NCI-H2196 treated with DMSO at 0.1 percent for 48 hours (cell line): ENCODE measurements around the gene GRIK2.

ENCODE experiments used
- DNase-seq: peaks from one replicate; lab custom pipeline; 2025; ENCODE audit not compliant: unreplicated experiment; lab: John Stamatoyannopoulos, UW

The GRIK2 gene

GRCh38 chr6:101537753-101538316 lies 144.3 kb downstream of the GRIK2 start:
- no peak for DNase-seq

DNA sequence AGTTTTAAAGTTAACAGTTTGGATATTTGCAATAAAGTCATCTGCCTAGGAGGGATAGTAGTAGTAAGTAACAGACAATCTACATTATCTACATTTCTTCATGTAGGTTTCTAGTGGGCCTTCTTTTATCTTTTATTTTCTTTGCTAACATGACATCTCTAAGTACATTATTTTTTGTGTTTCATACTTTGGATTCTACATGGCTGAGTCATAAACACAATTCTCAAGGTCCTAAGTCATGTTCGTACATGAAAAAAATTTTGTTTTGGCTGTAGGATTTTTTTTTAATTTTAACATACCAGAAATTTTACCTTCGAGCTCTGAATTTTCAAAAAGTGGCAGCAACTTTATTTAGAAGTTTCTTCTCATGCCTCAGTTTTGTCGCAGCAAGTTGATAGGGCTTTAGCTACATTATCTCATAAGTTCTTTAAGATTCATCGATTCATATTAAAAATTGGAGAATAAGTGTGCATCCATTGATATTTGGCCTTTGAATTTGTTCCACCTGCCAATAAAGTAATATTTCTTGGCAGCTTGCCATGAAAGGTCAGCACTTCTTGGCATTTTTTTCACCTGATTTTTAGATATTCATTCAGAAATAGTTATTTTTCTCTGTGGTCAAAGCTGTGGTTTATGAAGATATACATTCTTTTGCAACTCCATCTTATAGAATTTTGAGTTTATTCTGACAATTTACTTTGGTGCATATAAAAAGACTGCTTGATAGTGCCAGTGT lies 146.2 kb downstream of the GRIK2 start:
- no peak for DNase-seq

DNA sequence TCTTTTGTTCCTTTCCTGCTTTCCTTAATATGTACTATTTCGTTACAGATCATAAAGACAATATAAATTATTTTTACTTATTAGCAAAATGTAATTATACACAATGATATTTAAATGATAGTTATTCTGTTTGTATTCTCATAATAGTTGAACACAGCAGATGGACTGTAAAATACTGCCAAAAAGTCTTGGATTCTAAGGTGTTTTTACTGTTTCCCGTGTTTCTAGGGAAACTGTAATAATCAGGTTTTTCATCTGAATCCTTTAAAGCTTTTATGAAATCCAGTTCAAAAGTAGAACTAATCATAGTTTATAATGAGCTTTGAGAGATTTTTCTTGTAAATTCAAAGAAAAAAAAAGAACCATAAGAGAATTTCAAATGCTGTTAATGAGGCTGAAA lies 148.4 kb downstream of the GRIK2 start:
- DNase-seq = no peak

DNA sequence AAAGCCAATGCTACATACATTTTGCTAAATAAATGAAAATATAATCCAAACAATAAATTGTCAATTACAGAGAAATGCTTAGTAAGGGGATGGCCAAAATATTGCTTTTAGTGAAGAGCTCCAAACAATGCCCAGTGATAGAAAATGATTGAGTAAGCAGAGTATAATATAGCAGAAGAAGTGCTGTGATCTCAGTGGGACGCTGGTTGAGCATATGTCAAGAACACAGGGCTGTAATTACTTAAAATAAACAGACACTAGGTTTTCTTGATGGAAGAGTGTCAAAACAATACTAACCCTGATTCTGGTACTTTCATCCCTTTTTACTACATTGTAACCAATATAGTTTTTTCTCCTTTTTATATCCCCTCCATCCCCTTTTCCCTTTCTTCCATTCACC lies 150.3 kb downstream of the GRIK2 start:
- no peak for DNase-seq

GRCh38 chr6:101544286-101544685 lies 150.8 kb downstream of the GRIK2 start:
- DNase-seq = no peak

- DNase-seq = no peak
These were observed 151.7 kb downstream of the GRIK2 start for GRCh38 chr6:101545191-101545590.

DNA sequence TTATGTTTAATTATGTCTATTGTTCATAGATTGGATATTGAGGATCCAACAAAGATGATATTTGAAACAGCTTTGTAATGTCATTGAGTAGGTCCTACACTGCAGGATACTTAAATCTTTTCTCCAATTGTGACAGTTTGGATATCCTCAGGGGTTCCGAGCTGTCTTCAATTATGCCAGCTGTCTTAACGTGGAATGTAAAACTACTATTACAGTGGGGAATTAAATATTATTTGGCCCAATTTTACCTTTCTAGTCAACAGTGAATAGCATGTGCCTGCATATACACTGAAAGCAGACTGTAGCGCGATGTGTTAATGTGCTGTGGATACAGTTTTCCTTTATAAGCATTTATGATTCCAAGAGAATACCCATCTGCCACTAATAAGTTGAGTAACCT lies 156.9 kb downstream of the GRIK2 start:
- no peak for DNase-seq

- no peak for DNase-seq
These were observed 160.7 kb downstream of the GRIK2 start for GRCh38 chr6:101554231-101554630.

DNA sequence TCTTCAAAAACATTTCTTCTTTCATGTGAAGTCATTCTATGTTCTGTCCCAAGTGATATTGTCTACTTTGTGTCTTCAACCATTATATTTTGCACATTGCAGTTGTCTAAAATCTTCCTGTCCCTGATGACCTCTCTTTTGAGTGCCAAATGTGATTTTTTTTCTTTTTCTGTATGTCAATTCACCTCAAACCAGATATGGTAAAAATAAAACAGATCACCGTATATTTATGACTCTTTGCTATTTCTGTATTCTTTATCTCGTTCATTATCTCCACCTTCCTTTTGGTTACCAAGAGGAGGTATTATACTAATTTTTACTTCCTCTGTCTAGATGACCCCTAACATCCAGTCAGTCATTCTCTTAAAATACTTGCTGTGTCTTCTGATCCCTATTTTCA lies 165.2 kb downstream of the GRIK2 start:
- DNase-seq = no peak

DNA sequence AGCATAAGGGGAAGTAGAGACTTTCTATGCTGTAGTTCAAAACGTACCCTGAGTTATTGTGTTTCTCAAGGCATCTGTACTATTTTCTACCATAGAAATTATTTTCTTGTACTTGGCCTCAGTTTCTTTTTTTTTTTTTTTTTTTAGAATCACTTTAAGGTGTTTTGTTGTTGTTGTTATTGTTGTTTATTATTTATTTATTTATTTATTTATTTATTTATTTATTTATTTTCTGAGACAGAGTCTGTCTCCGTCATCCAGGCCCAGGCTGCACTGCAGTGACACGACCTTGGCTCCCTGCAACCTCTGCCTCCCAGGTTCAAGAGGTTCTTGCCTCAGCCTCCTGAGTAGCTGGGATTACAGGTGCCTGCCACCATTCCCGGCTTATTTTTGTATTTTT lies 179.1 kb downstream of the GRIK2 start:
- no peak for DNase-seq

GRCh38 chr6:101577091-101577490 lies 183.6 kb downstream of the GRIK2 start:
- DNase-seq = no peak

GRCh38 chr6:101578306-101578705 lies 184.8 kb downstream of the GRIK2 start:
- no peak for DNase-seq

DNA sequence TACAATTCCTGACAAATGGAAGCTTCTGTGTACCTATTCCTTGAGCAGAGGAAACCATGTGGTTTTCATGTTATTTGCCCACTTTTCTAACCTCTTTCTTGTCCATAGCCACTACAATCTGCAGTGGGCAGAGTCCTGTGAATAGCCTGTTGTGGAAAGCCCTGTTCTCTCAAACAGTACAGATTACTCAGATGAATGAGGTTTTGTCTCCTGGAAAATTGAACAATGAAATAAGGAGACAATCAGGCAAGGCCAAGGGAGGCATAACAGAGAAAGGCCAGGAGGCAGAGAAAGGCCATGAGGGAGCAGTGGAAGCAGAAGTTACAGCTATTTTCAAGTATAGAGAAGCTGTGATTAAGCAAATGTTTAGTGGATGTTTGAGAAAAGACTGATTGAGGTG lies 189.3 kb downstream of the GRIK2 start:
- no peak for DNase-seq

GRCh38 chr6:101585501-101585900 lies 192.0 kb downstream of the GRIK2 start:
- DNase-seq = no peak

- DNase-seq = no peak
These were observed 194.8 kb downstream of the GRIK2 start for GRCh38 chr6:101588343-101588742.

- DNase-seq = no peak
These were observed 201.8 kb downstream of the GRIK2 start for GRCh38 chr6:101595276-101595675.

GRCh38 chr6:101597693-101598092 lies 204.2 kb downstream of the GRIK2 start:
- DNase-seq = no peak

GRCh38 chr6:101605426-101605825 lies 211.9 kb downstream of the GRIK2 start:
- DNase-seq = no peak

DNA sequence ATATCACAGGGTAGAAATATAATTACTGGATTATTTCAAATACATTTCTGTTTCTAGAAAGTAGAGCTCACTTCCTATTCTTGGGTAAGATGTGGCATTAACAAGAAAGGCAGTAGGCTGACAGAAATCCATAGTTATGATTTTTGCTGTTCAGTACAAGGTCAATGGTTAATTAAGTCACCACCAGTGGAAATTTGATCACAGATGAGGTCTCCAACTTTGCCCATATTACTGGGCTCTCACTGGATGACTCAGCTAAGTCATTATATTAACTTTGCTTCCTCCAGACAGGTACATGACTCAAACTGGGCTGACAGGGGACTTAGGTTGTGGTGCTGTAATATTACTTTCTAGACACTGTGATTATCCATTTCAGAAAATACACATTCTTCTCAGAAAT lies 212.4 kb downstream of the GRIK2 start:
- DNase-seq = no peak

DNA sequence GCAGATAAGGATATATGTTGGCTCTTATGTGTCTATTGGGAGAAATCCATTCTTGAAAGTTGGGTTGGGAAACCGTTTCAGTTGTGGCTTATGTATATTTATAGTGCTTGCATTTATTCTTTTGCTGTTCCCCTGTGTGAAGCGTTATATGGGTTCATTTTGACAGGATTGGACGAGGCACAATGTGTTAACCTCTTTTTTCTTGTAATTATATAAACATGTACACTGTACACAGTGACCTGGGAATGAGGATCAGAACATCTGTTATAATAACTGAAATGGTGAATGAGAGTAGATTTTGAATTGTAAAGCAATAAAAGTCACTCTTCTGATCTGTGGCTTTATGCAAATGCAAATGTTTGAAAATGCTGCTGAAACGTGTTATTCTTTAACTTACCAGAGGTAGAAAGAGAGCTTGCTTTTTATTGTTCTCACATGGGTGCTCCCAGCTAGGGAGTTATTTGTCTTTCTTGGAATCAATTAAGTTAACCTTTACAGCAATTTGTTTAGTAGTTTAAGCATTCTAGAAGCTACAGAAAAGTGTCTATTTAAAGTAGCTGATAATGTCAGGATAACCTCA lies 213.7 kb downstream of the GRIK2 start:
- DNase-seq = no peak

GRCh38 chr6:101608703-101609102 lies 215.2 kb downstream of the GRIK2 start:
- no peak for DNase-seq

- no peak for DNase-seq
These were observed 220.0 kb downstream of the GRIK2 start for GRCh38 chr6:101613556-101613955.

DNA sequence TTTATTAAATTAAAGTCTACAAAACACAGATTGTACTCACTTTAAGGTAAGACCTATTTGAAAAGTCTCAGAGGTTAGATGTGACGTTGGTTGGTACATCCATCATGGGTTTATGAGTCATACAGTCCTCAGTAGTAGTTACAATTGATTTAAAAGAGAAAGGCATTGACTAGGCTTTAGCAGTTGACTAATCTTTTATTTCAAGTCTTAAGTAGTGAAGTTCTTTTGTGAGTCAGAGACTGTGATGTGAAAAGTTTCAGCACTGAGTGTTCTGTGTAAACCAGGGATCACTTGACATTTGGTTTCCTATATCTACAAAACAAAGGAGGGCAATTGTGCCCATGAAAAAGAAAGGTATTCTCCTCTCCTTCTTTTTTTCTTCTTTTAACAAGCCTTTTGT lies 221.3 kb downstream of the GRIK2 start:
- no peak for DNase-seq
